Osteoblast (primary cell): ENCODE measurements around the gene SMARCB1. TPM values are rescaled to one million over a fixed set of nuclear protein-coding genes. Genes with fewer than 3 reads are reported as not detected.
A peak's percentile ranks its signal among the peaks of the same experiment; 100 is the strongest.

Experiments
- DNase-seq: peaks from one replicate; pipeline ENCODE4 v3.0.0; 2011; ENCODE audit warnings: low spot score, mixed read lengths; ENCODE audit not compliant: insufficient read length; ENCODE audit errors: missing footprints
- H2AFZ ChIP-seq: 2 replicates; pipeline ENCODE4 v1.6.0; 2011; ENCODE audit warnings: mild to moderate bottlenecking, low read length
- H3K27ac ChIP-seq: 2 replicates; pipeline ENCODE4 v1.5.1; 2011; ENCODE audit warnings: mild to moderate bottlenecking, low read depth, low read length, moderate library complexity
- H3K27me3 ChIP-seq: 2 replicates; pipeline ENCODE4 v1.6.0; 2012; ENCODE audit warnings: mild to moderate bottlenecking, control low read depth, inconsistent platforms, low read length, moderate library complexity; ENCODE audit not compliant: insufficient read depth
- H3K36me3 ChIP-seq: 2 replicates; pipeline ENCODE4 v1.5.1; 2011; ENCODE audit warnings: mild to moderate bottlenecking, low read length, control low read depth, moderate library complexity; ENCODE audit not compliant: insufficient read depth
- H3K4me1 ChIP-seq: 2 replicates; pipeline ENCODE4 v1.5.1; 2011; ENCODE audit warnings: mild to moderate bottlenecking, low read length, control low read depth, moderate library complexity; ENCODE audit not compliant: insufficient read depth
- H3K4me2 ChIP-seq: 2 replicates; pipeline ENCODE4 v1.6.0; 2011; ENCODE audit warnings: mild to moderate bottlenecking, low read length; ENCODE audit not compliant: insufficient read depth
- H3K4me3 ChIP-seq: fragments of 200-600 bp; sonication (generic); 3 replicates; pipeline ENCODE4 v1.5.1; 2012; ENCODE audit warnings: mild to moderate bottlenecking, low read length, inconsistent platforms; ENCODE audit not compliant: insufficient read depth
- H3K79me2 ChIP-seq: 2 replicates; pipeline ENCODE4 v1.6.0; 2012; ENCODE audit warnings: mild to moderate bottlenecking, low read length, control low read depth, inconsistent platforms; ENCODE audit not compliant: insufficient read depth
- H3K9me3 ChIP-seq: 2 replicates; pipeline ENCODE4 v1.5.1; 2011; ENCODE audit warnings: low read depth, low read length, control low read depth
- H4K20me1 ChIP-seq: 2 replicates; pipeline ENCODE4 v1.6.0; 2012; ENCODE audit warnings: mild to moderate bottlenecking, low read length, control low read depth; ENCODE audit not compliant: insufficient read depth
- total RNA-seq: library from RNA; depleted of rRNA; stranded (reverse); fragments of >200 nt; gene quantifications from 2 replicates; pipeline ENCODE4 v1.2.3, GENCODE V29; 2012
- TF ChIP-seq, protein P1 (sequence below): IDR thresholded peaks from 2 replicates; pipeline ENCODE4 v1.5.1; 2011; ENCODE audit warnings: mild to moderate bottlenecking, low read depth, low read length, moderate library complexity; ENCODE audit errors: extremely low read depth

SMARCB1 gene
- total RNA-seq, 1 donor: 49.2 TPM

DNA sequence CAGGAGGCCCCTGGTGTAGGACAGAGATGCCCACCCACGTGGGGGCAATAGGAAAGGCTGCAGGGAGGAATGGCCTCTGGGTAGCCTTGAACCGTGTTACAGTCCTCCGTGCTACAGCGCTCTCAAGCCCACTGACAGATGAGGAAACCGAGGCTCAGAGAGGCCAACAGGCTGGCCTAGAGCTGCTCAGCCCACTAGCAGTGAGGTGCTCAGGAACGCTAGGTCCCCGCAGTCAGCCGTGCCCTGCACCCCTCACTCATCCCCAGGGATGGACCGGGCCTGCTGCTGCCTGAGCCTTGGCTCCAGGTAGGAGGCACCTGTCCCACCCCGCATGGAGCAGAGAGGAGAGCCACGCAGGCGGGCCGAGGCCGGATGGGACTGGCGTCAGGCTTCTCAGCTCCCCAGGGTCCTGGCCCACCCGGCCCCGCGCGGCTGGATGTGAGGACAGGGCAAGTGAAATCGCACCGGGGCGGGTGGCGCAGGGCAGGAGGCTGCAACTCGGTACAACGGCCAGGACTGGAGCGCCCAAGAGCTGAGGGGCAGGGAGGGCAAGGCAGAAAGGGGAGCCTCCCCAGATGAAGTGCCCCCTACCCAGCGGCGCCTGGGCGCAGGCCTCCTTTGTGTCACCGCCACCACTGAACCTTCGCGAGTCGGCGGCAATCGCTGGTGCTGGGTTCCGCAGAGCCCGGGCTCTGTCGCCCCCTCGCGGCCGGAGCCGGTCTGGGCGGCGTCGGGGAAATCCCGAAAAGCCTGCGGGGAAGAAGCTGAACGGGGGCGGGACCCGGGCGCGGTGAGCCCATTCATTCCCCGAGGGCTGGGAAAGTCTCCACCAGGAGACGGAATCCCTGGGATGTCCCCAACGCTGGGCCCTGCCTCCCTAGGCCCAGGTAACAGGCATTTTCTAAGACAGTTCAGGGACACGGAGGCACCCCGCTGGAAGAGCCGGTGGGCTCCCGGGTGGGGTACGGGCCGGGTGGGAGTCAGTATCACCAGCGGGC is 62.5 kb downstream of the SMARCB1 start:
- H3K9me3 ChIP-seq: no peaks in the 10 kb centered on the region
- peak overlapping the region; percentile 52 for H3K4me2 ChIP-seq
- peak overlapping the region; percentile 39 for H3K4me3 ChIP-seq
- no peaks in the 10 kb centered on the region for H3K79me2 ChIP-seq
- no peaks in the 10 kb centered on the region for H4K20me1 ChIP-seq
- no peak overlapping the region for H3K27ac ChIP-seq
- H3K4me1 ChIP-seq: peaks cover 5% of the 10 kb centered on the region
- TF ChIP-seq, protein P1, sequence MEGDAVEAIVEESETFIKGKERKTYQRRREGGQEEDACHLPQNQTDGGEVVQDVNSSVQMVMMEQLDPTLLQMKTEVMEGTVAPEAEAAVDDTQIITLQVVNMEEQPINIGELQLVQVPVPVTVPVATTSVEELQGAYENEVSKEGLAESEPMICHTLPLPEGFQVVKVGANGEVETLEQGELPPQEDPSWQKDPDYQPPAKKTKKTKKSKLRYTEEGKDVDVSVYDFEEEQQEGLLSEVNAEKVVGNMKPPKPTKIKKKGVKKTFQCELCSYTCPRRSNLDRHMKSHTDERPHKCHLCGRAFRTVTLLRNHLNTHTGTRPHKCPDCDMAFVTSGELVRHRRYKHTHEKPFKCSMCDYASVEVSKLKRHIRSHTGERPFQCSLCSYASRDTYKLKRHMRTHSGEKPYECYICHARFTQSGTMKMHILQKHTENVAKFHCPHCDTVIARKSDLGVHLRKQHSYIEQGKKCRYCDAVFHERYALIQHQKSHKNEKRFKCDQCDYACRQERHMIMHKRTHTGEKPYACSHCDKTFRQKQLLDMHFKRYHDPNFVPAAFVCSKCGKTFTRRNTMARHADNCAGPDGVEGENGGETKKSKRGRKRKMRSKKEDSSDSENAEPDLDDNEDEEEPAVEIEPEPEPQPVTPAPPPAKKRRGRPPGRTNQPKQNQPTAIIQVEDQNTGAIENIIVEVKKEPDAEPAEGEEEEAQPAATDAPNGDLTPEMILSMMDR: peak; percentile 86
- H2AFZ ChIP-seq: peak overlapping the region; percentile 59
- H3K36me3 ChIP-seq: no peaks in the 10 kb centered on the region
- H3K27me3 ChIP-seq: peaks cover 4% of the 10 kb centered on the region
- peak; percentile 99 for DNase-seq

DNA sequence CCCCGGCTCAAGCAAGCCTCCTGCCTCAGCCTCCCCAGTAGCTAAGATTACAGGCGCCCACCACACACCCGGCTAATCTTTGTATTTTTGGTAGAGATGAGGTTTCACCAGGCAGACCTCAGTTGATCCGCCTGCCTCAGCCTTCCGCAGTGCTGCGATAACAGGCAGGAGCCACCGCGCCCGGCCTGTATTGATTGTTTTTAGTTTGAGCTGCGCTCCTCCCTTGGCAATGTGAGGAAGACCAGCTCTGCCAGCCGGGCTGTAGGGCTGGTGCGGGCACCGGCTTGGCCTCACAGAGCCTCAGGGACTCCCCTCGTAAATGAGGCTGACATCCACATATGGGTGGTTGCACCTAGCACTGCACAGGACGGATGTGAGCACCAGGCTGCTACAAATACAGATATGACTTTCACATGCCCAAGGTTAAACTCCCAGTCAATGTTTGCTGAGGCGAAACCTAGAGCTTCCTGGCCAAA is 63.4 kb downstream of the SMARCB1 start:
- no peak overlapping the region for H3K27ac ChIP-seq
- DNase-seq: peak; percentile 80
- H3K27me3 ChIP-seq: peaks cover 4% of the 10 kb centered on the region
- no peaks in the 10 kb centered on the region for H3K79me2 ChIP-seq
- H2AFZ ChIP-seq: no peak overlapping the region
- H3K36me3 ChIP-seq: no peaks in the 10 kb centered on the region
- no peak overlapping the region for H3K4me2 ChIP-seq
- TF ChIP-seq, protein P1: no peak
- H3K4me1 ChIP-seq: peaks cover 5% of the 10 kb centered on the region
- H3K4me3 ChIP-seq: no peak overlapping the region
- no peaks in the 10 kb centered on the region for H4K20me1 ChIP-seq
- no peaks in the 10 kb centered on the region for H3K9me3 ChIP-seq

DNA sequence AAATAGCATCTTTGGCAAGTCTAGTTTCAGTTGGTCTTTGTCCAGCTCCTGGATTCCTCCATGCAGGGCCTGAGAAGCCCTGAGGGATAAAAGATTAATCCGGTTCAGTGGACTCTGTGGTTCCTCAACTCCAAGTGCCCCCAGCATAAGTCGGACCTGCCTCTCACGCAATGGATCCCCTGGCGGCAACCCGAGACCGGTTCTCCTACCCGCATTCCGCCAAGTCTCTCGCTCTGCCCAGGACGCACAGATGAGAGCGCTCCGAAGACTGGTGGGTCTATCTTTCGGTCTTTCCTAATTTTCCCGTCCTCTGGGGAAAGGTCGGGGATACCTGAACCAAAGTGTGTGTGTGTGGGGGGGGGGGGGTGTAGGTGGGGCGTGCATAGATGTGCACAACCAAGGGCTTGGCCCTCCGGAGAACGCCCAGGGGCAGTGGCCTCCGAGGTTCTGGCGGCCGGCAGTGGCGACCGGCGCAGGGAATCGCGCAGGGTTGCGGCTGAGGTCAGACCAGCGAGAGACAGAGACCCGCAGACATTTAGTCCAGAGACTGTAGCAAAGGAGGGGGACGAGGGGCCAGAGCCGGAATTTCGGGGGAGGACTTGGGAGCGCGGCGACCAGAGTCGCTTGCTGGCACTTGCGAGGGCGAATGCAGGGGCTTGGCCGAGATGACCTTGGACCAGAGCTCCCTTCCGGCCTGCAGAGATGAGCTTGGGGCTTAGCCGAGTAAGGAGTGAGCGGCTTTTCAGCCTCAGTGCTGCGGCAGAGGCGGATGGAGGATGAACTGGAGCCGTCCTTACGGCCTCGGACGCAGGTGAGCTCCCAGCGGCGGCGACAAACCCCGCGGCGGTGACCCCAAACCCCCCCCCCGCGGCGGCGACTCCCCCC is 70.2 kb downstream of the SMARCB1 start:
- peak overlapping the region; percentile 93 for H3K4me3 ChIP-seq
- H3K27ac ChIP-seq: peak overlapping the region; percentile 69
- H2AFZ ChIP-seq: peak overlapping the region; percentile 100
- H3K79me2 ChIP-seq: no peaks in the 10 kb centered on the region
- no peaks in the 10 kb centered on the region for H3K9me3 ChIP-seq
- H3K4me2 ChIP-seq: peak overlapping the region; percentile 100
- TF ChIP-seq, protein P1: no peak
- H3K4me1 ChIP-seq: peaks cover 10% of the 10 kb centered on the region
- H3K27me3 ChIP-seq: no peaks in the 10 kb centered on the region
- peak; percentile 94 for DNase-seq
- H3K36me3 ChIP-seq: no peaks in the 10 kb centered on the region
- H4K20me1 ChIP-seq: peaks cover 3% of the 10 kb centered on the region
